Amygdala (tissue), 56 donors: ENCODE data around the gene SMIM21.

Source experiments
- DNase-seq, 56 donors: peaks; one replicate each; lab custom pipeline; 2025; lab: John Stamatoyannopoulos, UW

Gene SMIM21

DNA sequence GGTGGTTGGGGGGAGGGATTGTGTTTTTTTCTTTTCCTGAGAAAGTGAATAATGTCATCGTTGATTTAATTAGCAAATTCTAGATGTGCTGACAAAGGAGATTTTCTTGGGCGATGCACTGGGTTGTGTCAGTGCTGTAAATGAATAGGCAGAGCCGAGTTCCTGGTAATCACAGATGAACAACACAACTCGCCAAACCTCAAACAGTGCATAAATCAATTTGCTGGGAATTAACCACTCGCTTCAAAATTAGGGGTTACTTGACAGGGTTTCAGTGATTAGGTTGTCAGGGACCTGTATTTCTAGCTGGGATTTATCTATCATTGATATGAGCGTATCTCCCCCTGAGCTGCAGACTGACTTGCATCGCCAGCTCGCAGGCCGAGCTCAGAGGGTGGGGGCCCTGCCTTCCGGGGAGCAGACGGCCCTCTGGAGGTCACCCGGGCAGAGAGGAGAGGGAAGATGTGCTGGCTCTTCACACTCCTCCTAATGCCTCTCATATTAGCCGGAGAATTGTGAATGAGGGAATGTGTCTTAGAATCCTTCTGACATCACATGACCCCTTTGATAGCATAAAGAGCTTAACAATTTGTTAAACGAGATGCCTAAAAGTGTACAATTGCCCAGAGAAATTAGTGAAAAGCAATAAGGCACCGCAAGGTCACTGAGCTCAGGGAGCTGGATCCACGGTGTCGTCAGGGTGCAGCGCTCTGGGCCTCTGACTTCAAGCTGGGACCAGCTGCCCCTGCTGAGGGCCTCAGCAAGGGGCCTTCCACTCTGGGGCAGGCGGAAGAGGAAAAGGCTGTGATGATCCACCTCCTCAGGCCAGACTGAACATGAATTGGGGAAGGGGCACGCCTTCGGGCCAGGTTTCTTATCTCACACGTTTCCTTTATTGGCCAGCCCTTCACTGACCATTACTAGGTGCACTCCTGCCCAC, 48.9 kb downstream of the SMIM21 start:
- no peak for DNase-seq

DNA sequence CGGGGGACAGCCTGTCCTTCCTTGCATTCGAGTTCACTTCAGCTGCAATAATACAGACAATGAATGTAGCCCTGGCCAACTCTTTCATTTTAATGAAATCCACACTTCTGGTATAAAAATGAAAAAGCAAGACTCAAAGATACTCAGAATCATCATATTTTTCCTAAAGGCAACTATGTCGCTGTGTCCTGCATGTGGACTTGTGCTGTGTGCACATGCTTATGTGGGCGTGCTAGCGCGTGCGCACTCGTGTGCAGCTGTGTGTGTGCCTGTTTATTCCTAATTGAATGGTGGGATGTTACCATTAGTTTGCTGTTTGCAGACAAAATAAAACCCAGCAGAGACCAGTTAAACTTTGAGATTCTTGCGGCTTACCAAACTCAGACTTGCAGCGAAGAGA, 49.6 kb downstream of the SMIM21 start:
- no peak for DNase-seq

DNA sequence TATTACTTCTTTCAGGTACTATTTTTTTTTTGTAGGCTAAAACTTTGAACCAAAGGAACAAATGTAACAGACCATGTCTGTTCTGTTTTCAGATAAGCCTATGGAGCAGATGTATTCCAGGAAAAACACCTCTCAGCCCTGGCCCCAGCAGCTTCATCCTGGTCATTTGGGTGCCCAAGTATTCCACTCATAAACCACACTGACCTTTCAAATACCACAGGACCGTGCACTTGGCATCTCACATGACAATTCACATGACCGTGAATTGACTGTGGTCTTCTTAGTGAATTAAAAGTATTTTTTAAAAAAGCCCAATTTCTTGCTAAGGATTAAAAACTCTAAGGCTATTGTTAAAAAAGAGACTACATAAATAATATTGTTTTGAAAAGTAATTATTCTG, 50.2 kb downstream of the SMIM21 start:
- DNase-seq, result no peak

DNA sequence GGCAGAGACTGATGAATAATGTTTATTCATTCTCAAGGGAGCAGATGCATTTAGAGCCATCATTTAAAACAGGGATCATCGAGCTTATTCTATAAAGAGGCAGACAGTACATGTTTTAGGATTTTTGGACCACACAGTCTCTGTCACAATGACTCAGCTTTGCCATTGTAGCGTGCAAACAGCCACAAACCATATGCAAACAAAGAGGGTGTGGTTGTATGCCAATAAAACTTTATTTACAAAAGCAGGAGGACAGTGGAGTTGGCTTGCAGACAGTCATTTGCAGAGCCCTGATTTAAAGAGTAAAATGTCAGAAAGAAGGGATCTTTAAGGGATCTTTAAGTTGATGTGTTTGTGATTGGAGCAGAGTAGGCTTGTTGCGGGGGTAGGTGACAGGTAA, 51.5 kb downstream of the SMIM21 start:
- no peak for DNase-seq

DNA sequence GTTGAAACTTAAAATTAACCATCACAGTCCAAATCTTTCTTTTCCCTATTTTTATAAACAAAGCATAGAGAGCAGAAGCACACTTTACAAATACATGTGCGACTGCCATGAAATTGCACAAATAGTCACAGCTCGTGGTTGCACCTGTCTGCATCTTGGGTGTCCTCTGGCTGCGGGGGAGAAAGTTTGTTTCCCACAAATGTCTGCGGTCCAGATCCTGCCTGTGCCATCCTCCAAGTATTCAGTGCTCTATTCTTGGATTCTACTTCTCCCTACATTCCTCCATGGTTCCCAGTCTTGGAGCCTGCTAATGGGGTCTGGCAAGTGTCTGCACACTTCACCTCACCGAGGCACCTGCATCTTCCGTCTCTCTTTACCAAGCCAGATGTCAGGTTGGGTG, 52.2 kb downstream of the SMIM21 start:
- no peak for DNase-seq

DNA sequence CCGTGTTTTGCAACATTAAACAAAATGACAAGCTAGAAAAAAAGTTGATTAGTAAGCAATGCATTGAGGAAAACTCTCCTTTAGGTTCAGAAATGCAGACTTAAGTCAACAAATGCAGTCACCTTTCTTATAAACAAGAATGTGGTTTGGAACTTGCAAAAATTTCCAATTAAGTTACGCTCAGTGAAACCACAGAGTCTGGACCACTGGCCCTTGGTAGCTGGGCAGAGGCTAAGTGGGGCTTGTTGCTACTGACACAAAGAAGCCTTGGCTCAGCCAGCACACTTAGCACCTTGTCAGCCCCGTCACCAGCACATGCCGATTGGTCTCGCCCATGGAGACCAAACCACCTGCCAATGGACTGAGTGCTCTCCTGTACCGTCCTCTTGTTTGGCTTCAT, 53.0 kb downstream of the SMIM21 start:
- DNase-seq, result no peak

DNA sequence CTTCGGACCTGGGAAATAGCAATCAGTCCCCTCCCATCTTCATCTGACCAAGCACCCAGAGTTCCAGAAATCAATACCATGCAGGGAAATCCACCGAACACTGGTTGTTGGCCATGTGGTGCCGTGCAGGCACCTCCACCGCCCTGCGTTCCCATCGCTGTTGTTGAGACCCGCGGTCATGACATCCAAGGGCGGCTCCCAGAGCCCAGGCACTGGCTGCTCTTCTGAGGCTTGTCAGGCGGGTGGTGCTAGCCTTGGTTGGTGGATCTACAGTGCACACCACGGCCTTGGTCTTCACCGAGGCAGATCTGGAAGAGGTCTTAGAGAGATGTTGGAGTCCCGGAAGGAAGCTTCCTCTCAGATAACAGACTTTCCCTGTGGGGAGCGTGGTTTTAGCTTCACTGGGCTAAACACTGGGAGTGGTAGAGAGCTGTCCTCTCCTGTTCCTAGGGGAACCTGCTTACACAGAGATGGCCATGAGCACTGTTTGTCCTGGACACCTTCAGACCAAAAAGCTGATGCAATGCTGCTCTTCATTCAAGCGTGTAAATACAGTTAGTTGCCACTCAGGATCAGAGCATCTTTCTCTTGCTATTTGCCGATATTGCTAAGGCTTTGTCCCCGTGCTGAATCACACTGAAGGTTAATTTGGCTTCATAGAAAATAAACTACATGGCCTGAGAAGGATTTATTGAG, 58.3 kb downstream of the SMIM21 start:
- no peak for DNase-seq

DNA sequence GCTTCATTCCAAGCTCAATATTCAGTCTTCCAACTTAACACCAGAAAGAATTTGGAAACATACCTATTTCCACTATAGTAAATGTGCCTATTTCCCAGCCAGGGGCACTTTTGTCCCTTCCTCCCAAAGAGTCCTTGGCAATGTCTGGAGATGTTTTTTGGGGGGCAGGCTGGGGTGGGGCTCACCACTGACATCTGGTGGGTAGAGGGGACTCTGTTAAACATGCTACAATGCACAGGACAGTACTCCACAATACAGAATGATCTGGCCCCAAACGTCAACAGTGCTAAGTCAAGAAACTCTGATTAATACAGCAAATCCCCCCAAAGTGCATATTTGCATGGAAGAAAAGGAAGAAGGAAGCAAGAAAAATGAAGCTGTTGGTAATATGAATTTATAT, 61.7 kb downstream of the SMIM21 start:
- no peak for DNase-seq

DNA sequence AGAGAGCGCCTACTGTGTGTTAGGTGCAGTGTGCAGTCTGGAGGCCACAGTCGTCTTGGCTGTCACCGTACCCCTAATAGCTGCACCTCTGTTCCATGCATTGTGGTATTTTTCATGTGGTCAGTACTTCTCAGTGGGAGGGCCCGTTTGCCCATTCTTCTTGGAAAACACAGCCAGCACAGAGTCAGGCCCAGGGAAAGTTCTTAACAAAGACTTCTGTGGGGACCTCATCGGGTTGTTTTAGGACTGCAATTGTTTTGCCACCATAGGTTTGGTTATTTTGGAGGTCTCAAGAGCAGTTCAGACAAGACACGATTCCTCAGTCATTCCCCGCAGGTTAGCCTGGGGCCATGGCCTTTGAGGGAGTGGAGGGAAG, 62.3 kb downstream of the SMIM21 start:
- no peak for DNase-seq

DNA sequence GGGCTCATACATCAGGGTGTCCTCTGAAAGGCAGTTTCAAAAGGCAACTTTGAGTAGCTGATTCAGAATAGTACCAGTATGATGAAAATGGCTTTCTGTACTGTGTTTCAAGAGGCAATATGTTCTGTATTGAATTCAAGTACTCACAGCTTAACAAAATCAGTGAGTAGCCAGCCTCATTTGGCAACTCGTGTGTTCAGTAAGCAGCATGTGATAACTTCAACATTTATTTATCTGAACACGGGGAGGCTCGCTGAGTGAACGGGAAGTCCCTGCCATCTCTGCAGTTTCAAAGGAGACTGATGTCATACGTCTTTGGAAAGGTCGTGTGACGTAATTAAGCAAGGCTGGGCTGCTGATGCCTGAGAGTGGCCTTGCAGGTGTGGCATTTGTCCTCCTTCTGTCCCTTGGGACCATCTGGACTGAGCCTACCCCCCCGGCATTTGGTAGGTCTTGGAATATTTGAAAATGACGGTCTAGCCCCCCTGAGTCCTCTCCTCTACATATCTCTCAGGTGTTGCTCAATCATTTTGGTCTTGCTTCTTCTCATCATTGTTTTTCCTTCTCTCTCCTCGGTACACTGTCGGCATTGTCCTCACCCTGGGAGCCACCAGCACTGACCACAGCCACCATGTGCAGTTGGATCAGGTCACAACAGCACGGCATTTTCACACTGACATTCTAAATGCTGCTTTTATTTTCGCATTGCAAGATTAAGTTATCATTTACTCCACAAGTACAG, 62.8 kb downstream of the SMIM21 start:
- DNase-seq, result no peak

DNA sequence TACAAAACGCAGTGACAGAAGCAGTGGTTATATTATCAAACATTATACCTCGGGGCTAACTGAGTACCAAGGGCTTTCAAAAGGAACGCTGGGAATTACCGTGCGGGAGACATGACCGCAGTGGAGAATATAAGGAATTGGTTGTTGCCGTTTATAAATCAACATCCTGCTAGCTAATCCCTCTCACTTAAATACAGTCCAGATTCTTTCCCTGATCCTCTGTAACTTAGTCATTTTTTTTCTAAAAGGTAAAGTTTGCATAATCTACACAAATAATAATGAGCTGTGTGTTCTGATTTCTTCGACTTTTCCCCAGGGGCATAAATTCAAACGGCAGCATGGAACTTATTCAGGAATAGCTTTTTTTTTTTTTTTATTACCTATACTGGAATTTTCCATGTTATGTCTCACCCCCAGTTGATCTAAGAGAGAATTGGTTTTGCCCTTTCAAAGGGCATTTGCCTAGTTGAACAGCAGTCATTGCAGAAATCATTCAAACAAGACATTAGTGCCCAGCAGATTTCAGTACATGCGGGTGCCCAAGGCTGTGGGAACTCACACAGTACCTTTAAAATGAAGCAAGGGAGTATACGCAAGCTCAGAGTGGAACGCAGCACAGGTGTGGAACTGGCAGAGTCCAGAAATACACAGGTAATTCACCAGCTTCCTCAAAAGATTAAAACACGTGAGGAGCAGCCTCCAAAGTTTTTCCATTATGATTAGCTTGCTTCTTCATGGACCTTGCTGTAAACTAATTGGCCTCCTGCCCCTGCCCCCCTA, 63.9 kb downstream of the SMIM21 start:
- no peak for DNase-seq

DNA sequence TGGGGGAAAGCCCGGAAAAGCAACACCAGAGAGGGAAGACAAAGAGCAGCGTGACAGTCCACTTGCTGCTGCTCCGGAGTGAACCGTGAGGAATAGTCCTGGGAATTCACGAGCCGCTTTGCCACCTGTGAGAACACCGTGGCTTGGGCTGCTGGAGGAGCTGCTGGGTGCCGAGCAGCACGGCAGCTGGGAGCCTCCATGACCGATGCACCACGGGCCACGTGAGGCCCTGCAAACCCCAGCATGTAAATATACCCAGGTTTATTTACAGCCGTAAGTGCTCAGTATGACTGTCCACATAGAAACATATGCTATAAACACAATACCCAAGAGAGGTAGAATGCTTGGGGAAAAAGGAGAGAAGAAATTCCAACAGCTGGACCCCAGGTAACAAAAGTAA, 65.1 kb downstream of the SMIM21 start:
- no peak for DNase-seq

DNA sequence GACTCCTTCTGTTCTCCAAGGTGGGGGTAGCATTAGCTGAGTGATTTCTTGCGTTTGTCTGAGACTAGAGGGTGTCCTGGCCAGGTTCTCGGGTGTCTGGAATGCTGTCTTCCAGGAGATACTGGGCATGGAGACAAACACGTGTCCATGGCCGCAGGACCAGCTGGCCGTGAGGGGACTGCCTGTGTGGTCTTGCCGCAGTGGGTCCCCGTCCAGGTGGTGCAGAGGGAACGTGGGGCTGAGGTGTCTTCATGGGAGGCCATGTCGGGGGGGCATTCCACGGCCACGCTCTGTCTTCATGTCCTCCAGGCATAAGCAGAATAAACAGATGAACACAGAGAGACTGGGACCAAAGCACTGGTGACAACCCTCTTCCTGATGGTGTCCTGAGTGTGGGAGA, 66.6 kb downstream of the SMIM21 start:
- DNase-seq, result no peak

DNA sequence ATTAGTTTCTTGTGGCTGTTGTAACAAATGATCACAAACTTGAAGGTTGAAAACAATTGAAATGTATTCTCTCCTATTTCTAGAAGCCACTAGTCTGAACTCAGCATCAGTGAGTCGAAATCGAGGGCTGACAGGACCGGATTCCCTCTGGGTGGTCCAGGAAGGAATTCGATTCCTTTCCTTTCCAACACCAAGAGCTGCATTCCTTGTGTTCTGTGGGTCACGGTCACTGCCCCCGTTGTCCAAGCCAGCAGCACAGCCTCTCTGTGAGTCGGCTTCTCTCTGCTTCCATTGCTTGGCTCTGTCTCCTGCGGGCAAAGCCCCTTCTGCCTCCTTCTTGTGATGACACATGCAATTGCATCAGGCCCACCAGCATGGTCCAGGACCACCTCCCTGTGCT, 67.3 kb downstream of the SMIM21 start:
- no peak for DNase-seq
